GM21737 (cell line): ENCODE results near the gene IPO5.

Experiments used
- ATAC-seq: cut with Tn5 transposase; IDR thresholded peaks from one replicate; pipeline ENCODE4 v1.9.1; 2021; ENCODE audit warnings: mild to moderate bottlenecking, moderate library complexity; ENCODE audit not compliant: unreplicated experiment

IPO5 gene

GRCh38 chr13:98054301-98054700 lies 100.8 kb downstream of the IPO5 start:
- ATAC-seq, result no peak

GRCh38 chr13:98055623-98056022 lies 102.1 kb downstream of the IPO5 start:
- ATAC-seq, result no peak

- no peak for ATAC-seq
Measured at GRCh38 chr13:98056839-98057410, 103.5 kb downstream of the IPO5 start.

- ATAC-seq, result no peak
Measured at GRCh38 chr13:98059276-98059675, 105.8 kb downstream of the IPO5 start.

GRCh38 chr13:98060282-98060681 lies 106.8 kb downstream of the IPO5 start:
- no peak for ATAC-seq

- no peak for ATAC-seq
Measured at GRCh38 chr13:98065468-98065867, 112.0 kb downstream of the IPO5 start.

GRCh38 chr13:98066636-98067035 lies 113.2 kb downstream of the IPO5 start:
- ATAC-seq, result no peak

GRCh38 chr13:98068521-98068920 lies 115.0 kb downstream of the IPO5 start:
- no peak for ATAC-seq

GRCh38 chr13:98069985-98070384 lies 116.5 kb downstream of the IPO5 start:
- ATAC-seq, result no peak

GRCh38 chr13:98071316-98071715 lies 117.8 kb downstream of the IPO5 start:
- no peak for ATAC-seq

- ATAC-seq, result no peak
Measured at GRCh38 chr13:98072476-98072875, 119.0 kb downstream of the IPO5 start.
